ENCODE results near the gene MIA. TPM values are rescaled to one million over a fixed set of nuclear protein-coding genes. Genes with fewer than 3 reads are reported as not detected.

Gene MIA
- total and polyA plus RNA-seq, 12 donors, result 0.74 to 9.2 (median 4.9) TPM; not detected in 6

DNA sequence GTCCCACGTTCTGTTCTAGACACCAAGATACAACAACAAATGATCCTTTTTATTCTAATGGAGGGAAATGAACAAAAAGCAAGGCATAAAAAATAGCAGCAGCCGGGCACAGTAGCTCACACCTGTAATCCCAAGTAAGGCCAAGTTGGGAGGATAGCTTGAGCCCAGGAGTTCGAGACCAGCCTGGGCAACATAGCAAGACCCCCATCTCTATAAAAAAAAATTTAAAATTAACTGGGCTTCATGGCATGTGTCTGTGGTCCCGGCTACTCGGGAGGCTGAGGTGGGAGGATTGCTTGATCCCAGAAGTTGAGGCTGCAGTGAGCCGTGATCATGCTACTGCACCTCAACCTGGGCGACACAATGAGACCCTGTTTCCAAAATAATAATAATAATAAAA is 1.0 kb downstream of the MIA start:
- Histone ChIP-seq H3K27me3 (no peaks in the 10 kb centered on the region), H3K4me1 (replicated peaks in 1 of 2) (peaks cover 0 to 15% of the 10 kb centered on the region in 2 donors), H3K4me3 (no peak overlapping the region), H3K9me3 (replicated peaks in 1 of 3) (no peaks in the 10 kb centered on the region), H3K27ac (peak overlapping the region in 1 of 5 donors; percentile 99), H3K36me3 (replicated peaks in 1 of 2) (no peaks in the 10 kb centered on the region)
- intact Hi-C loops (cut with DNase I), result no loop called here
- DNase-seq, result no peak
- no peak for TF ChIP-seq POLR2A (IDR thresholded peaks at IDR 0.05)
- TF ChIP-seq, protein P1, sequence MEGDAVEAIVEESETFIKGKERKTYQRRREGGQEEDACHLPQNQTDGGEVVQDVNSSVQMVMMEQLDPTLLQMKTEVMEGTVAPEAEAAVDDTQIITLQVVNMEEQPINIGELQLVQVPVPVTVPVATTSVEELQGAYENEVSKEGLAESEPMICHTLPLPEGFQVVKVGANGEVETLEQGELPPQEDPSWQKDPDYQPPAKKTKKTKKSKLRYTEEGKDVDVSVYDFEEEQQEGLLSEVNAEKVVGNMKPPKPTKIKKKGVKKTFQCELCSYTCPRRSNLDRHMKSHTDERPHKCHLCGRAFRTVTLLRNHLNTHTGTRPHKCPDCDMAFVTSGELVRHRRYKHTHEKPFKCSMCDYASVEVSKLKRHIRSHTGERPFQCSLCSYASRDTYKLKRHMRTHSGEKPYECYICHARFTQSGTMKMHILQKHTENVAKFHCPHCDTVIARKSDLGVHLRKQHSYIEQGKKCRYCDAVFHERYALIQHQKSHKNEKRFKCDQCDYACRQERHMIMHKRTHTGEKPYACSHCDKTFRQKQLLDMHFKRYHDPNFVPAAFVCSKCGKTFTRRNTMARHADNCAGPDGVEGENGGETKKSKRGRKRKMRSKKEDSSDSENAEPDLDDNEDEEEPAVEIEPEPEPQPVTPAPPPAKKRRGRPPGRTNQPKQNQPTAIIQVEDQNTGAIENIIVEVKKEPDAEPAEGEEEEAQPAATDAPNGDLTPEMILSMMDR (IDR thresholded peaks at IDR 0.05), result no peak
- WGBS, 4 donors, result 73 to 79% (median 78%) methylated on average over 7 of the region's 7 CpGs

DNA sequence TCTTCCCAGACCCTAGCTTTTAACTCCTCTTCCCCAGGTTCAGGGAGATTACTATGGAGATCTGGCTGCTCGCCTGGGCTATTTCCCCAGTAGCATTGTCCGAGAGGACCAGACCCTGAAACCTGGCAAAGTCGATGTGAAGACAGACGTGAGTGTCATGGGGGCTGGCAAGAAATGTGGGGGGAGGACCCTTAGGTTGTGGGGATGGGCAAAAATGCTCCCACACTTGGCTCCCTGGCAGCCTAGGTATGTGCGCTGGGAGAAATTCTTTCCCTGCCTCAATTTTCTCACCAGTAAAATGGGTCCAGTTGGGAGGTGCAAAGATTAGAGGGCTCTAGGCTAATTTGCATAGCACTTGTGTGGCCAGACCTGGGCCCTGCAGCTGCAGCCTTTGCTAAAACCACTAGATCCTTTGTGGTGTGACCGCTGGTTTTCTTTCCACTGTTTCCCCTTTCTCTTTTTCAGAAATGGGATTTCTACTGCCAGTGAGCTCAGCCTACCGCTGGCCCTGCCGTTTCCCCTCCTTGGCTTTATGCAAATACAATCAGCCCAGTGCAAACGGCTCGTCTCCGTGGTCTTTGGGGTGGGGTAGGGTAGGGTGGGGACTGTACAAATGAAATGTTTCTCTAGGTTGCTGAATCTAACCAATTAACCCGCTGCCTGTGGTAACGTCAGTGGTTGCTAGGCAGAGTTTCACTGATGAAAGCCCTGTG is 1.8 kb downstream of the MIA start:
- no peak for TF ChIP-seq POLR2A (IDR thresholded peaks at IDR 0.05)
- TF ChIP-seq, protein P1 (IDR thresholded peaks at IDR 0.05), result peak in 1 of 6 experiments; percentile 14
- Histone ChIP-seq H3K27me3 (no peaks in the 10 kb centered on the region), H3K4me3 (peak overlapping the region in 2 of 4 donors; percentile 56 to 65), H3K27ac (peak overlapping the region; percentile 89 to 99 (median 99)), H3K9me3 (replicated peaks in 1 of 3) (no peaks in the 10 kb centered on the region), H3K36me3 (replicated peaks in 1 of 2) (no peaks in the 10 kb centered on the region), H3K4me1 (replicated peaks in 1 of 2) (peaks cover 0 to 15% of the 10 kb centered on the region in 2 donors)
- intact Hi-C loops (cut with DNase I), result no loop called here
- peak; percentile 89 to 99 (median 94) for DNase-seq
- WGBS, 4 donors, result 5 to 14% (median 10%) methylated on average over 10 to 13 of the region's 13 CpGs

DNA sequence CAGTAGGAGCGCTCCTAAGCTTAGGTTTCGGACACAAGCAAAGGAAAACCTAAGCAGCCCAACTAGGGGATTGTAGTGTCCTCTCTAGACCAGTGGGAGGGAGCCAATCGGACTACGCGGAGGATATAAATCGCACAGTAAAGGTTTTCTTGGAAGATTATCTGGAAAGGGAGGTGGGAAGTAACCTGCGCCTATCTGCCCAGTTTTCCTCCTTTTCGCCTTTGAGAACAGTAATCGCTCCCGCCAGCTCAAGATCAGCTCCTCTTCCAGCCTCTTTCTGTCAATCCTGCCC is 2.3 kb downstream of the MIA start:
- 0 to 1% (median 0%) methylated on average over 10 of the region's 10 CpGs for WGBS, 4 donors
- peak in 1 of 2 donors; percentile 20 for TF ChIP-seq POLR2A (IDR thresholded peaks at IDR 0.05)
- TF ChIP-seq, protein P1 (IDR thresholded peaks at IDR 0.05), result peak in 1 of 6 experiments; percentile 13
- H3K4me1 ChIP-seq (replicated peaks in 1 of 2), result peaks cover 0 to 15% of the 10 kb centered on the region in 2 donors
- no peaks in the 10 kb centered on the region for H3K36me3 ChIP-seq (replicated peaks in 1 of 2)
- H3K27me3 ChIP-seq, result no peaks in the 10 kb centered on the region
- intact Hi-C loops (cut with DNase I), result no loop called here
- DNase-seq, result no peak
- peak overlapping the region in 3 of 4 donors; percentile 42 to 65 (median 56) for H3K4me3 ChIP-seq
- no peaks in the 10 kb centered on the region for H3K9me3 ChIP-seq (replicated peaks in 1 of 3)
- H3K27ac ChIP-seq, result peak overlapping the region; percentile 89 to 99 (median 99)

DNA sequence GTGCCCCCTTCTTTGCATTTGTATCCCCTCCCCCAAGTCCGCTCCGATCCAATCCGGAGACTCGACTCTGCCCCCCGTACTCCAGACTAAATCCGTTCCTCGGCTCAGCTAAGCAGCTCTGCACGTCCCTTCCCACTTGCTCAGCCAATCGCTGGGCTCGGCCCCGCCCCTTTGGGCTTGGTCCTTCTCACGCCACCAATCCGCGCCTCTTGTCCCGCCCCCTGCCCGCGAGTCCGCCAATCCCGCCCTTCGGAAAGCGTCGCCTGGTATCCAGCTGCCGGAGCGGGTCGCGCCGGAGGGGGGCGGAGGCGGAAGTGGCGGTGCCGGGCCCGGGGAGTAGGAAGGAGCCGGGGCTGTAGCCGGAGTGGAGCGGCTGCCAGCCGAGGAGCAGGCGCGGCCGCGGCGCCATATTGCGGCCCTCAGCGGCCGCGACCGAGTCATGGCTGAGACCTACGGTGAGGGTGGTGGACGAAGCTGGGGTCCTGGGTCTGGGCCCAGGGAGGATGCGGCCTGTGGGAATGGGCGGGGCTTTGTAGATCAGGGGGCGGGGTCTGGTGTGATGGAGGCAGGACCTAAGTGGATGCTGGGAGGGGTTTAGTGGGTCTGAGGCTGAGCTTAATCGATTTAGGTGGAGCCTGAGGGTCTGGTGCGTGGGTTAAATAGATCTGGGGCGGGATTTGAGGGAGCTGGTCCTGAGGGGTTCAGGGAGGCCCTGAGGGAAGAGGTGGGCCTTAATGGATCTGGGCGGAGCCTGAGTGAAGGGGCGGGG is 2.8 kb downstream of the MIA start, which contains the start of gene RAB4B:
TSS of gene RAB4B (plus strand) at position 311 of the 769 bp plus-strand sequence. CDS start at position 440, 129 bp downstream.
- Histone ChIP-seq H3K27ac (peak within 1 kb of the TSS; percentile 89 to 99 (median 99)), H3K4me1 (replicated peaks in 1 of 2) (peaks cover 0 to 15% of the 10 kb centered on the region in 2 donors), H3K27me3 (no peaks in the 10 kb centered on the region), H3K36me3 (replicated peaks in 1 of 2) (no peaks in the 10 kb centered on the region), H3K9me3 (replicated peaks in 1 of 3) (no peaks in the 10 kb centered on the region), H3K4me3 (peak within 1 kb of the TSS in 3 of 4 donors; percentile 56 to 65 (median 59))
- intact Hi-C loops (cut with DNase I), result no loop called here
- WGBS, 4 donors, result 0 to 1% (median 0%) methylated on average over 22 to 56 of the region's 56 CpGs
- TF ChIP-seq, protein P1 (IDR thresholded peaks at IDR 0.05), result peak in 2 of 6 experiments; percentile 21 to 23
- TF ChIP-seq POLR2A (IDR thresholded peaks at IDR 0.05), result peak; percentile 50 to 95
- DNase-seq, result peak; percentile 100

Data from adrenal gland (tissue), 12 donors.